Neural cell (in vitro differentiated cells): ENCODE measurements around the gene ARID1B. TPM values are rescaled to one million over a fixed set of nuclear protein-coding genes. Genes with fewer than 3 reads are reported as not detected.

Experiments
- H2AFZ ChIP-seq: fragments of 200-600, 300-800 bp; sonication (generic), shearing (Covaris generic); 2 replicates; pipeline ENCODE4 v1.6.0; 2014; ENCODE audit warnings: low read depth, mild to moderate bottlenecking, antibody characterized with exemption, low read length, moderate library complexity
- H3F3A ChIP-seq: fragments of 200-600 bp; shearing (Covaris generic); 2 replicates; pipeline ENCODE4 v1.6.1; 2016; ENCODE audit warnings: mild to moderate bottlenecking, moderate library complexity, mixed read lengths, antibody characterized with exemption, low read length; ENCODE audit not compliant: insufficient read depth, poor library complexity, severe bottlenecking
- H3K27ac ChIP-seq: fragments of 200-600, 300-800 bp; sonication (generic), shearing (Covaris generic); 2 replicates; pipeline ENCODE4 v1.5.1; 2014; ENCODE audit warnings: mild to moderate bottlenecking, low read length, moderate library complexity
- H3K27me3 ChIP-seq: fragments of 300-800, 200-600 bp; sonication (generic), shearing (Covaris generic); 2 replicates; pipeline ENCODE4 v1.6.0; 2014; ENCODE audit warnings: mild to moderate bottlenecking, low read depth, low read length, moderate library complexity; ENCODE audit not compliant: insufficient read depth
- H3K36me3 ChIP-seq: fragments of 300-800, 200-600 bp; sonication (generic), shearing (Covaris generic); 2 replicates; pipeline ENCODE4 v1.5.1; 2014; ENCODE audit warnings: mild to moderate bottlenecking, antibody characterized with exemption, low read length, moderate library complexity; ENCODE audit not compliant: insufficient read depth
- H3K4me2 ChIP-seq: fragments of 300-800, 200-600 bp; sonication (generic), shearing (Covaris generic); 2 replicates; pipeline ENCODE4 v1.6.0; 2014; ENCODE audit warnings: mild to moderate bottlenecking, low read length
- H3K4me3 ChIP-seq: fragments of 300-800, 200-600 bp; sonication (generic), shearing (Covaris generic); 2 replicates; pipeline ENCODE4 v1.5.1; 2014; ENCODE audit warnings: mild to moderate bottlenecking, low read length, moderate library complexity
- H3K79me2 ChIP-seq: fragments of 200-600 bp; shearing (Covaris generic); replicated peaks from 2 replicates; pipeline ENCODE4 v1.6.0; 2014; ENCODE audit warnings: mild to moderate bottlenecking, low read length, moderate library complexity; ENCODE audit not compliant: insufficient read depth
- H3K9ac ChIP-seq: fragments of 300-800, 200-600 bp; sonication (generic), shearing (Covaris generic); 2 replicates; pipeline ENCODE4 v1.6.1; 2016; ENCODE audit warnings: mild to moderate bottlenecking, low read length, mixed read lengths
- H3K9me2 ChIP-seq: fragments of 200-600 bp; shearing (Covaris generic); 2 replicates; pipeline ENCODE4 v1.6.1; 2016; ENCODE audit warnings: mild to moderate bottlenecking, low read length, mixed read lengths; ENCODE audit not compliant: insufficient read depth
- H3K9me3 ChIP-seq: fragments of 200-600, 300-800 bp; sonication (generic), shearing (Covaris generic); 2 replicates; pipeline ENCODE4 v1.6.1; 2016; ENCODE audit warnings: mild to moderate bottlenecking, mixed run types, low read length, moderate library complexity, mixed read lengths
- H4K20me1 ChIP-seq: fragments of 200-600 bp; shearing (Covaris generic); 2 replicates; pipeline ENCODE4 v1.6.1; 2016; ENCODE audit warnings: mild to moderate bottlenecking, mixed run types; ENCODE audit not compliant: insufficient read depth
- CTCF ChIP-seq: fragments of 450-650 bp; IDR thresholded peaks from 2 replicates; pipeline ENCODE4 v1.5.1; 2014; ENCODE audit warnings: antibody characterized with exemption, mild to moderate bottlenecking, moderate library complexity; ENCODE audit not compliant: poor library complexity, severe bottlenecking
- EP300 ChIP-seq: fragments of 450-650 bp; conservative IDR thresholded peaks from 2 replicates; pipeline ENCODE4 v1.6.1; 2014; ENCODE audit warnings: antibody characterized with exemption, mild to moderate bottlenecking, moderate library complexity; ENCODE audit not compliant: poor library complexity, severe bottlenecking
- EZH2 ChIP-seq: fragments of 200-600, 300-800 bp; shearing (Covaris generic), sonication (generic); IDR thresholded peaks from 2 replicates; pipeline ENCODE4 v1.6.1; 2014; ENCODE audit warnings: antibody characterized with exemption, low read length, borderline replicate concordance, mild to moderate bottlenecking; ENCODE audit not compliant: insufficient read depth, poor library complexity, severe bottlenecking
- MXI1 ChIP-seq: fragments of 450-650 bp; conservative IDR thresholded peaks from 2 replicates; pipeline ENCODE4 v1.6.1; 2014; ENCODE audit warnings: antibody characterized with exemption, mild to moderate bottlenecking; ENCODE audit not compliant: poor library complexity, severe bottlenecking
- POLR2AphosphoS5 ChIP-seq: IDR thresholded peaks from 2 replicates; pipeline ENCODE4 v1.6.1; 2012
- RAD21 ChIP-seq: fragments of 450-650 bp; conservative IDR thresholded peaks from 2 replicates; pipeline ENCODE4 v1.6.1; 2014; ENCODE audit warnings: antibody characterized with exemption, mild to moderate bottlenecking, moderate library complexity
- REST ChIP-seq: IDR thresholded peaks from 2 replicates; pipeline ENCODE4 v1.6.1; 2012; ENCODE audit warnings: borderline replicate concordance
- SMC3 ChIP-seq: fragments of 450-650 bp; conservative IDR thresholded peaks from 2 replicates; pipeline ENCODE4 v1.6.1; 2014; ENCODE audit warnings: antibody characterized with exemption, mild to moderate bottlenecking, moderate library complexity; ENCODE audit not compliant: poor library complexity
- TAF1 ChIP-seq: IDR thresholded peaks from 2 replicates; pipeline ENCODE4 v1.6.1; 2012; ENCODE audit warnings: low read depth
- polyA plus RNA-seq: library from polyadenylated mRNA; depleted of rRNA; stranded (reverse); fragments of >200 nt; gene quantifications from 2 replicates; pipeline ENCODE4 v1.2.3, GENCODE V29; 2014

ARID1B gene
- polyA plus RNA-seq, 1 donor from 2014 or later, result 35.0 TPM

GRCh38 chr6:157172231-157172701 is 395.1 kb downstream of the ARID1B start:
- no peak overlapping the region for H2AFZ ChIP-seq
- H3K27ac ChIP-seq, result no peak overlapping the region
- no peaks in the 10 kb centered on the region for H3K9me3 ChIP-seq
- no peak overlapping the region for H3K4me2 ChIP-seq
- no peaks in the 10 kb centered on the region for H3F3A ChIP-seq
- H3K27me3 ChIP-seq, result no peaks in the 10 kb centered on the region
- peaks cover 14% of the 10 kb centered on the region for H3K36me3 ChIP-seq
- H3K9me2 ChIP-seq, result no peaks in the 10 kb centered on the region
- H3K79me2 ChIP-seq, result no peaks in the 10 kb centered on the region
- TF ChIP-seq EZH2 (no peak), RAD21 (no peak), MXI1 (no peak), TAF1 (no peak), REST (no peak), SMC3 (no peak), CTCF (no peak), EP300 (no peak), POLR2AphosphoS5 (no peak)
- H3K9ac ChIP-seq, result no peak overlapping the region
- no peak overlapping the region for H3K4me3 ChIP-seq
- H4K20me1 ChIP-seq, result no peaks in the 10 kb centered on the region

- Histone ChIP-seq H3K4me3 (no peak overlapping the region), H3K79me2 (no peaks in the 10 kb centered on the region), H4K20me1 (no peaks in the 10 kb centered on the region), H3F3A (no peaks in the 10 kb centered on the region), H3K36me3 (peaks cover 7% of the 10 kb centered on the region), H3K4me2 (no peak overlapping the region), H3K9ac (no peak overlapping the region), H3K9me3 (no peaks in the 10 kb centered on the region), H3K27me3 (no peaks in the 10 kb centered on the region), H2AFZ (no peak overlapping the region), H3K9me2 (no peaks in the 10 kb centered on the region), H3K27ac (no peak overlapping the region)
- TF ChIP-seq SMC3 (no peak), TAF1 (no peak), EZH2 (no peak), MXI1 (no peak), POLR2AphosphoS5 (peak; percentile 19), CTCF (no peak)
Observed at GRCh38 chr6:157172830-157173536, 395.8 kb downstream of the ARID1B start.
